ENCODE measurements around the gene ST8SIA5. TPM values are rescaled to one million over a fixed set of nuclear protein-coding genes. Genes with fewer than 3 reads are reported as not detected.

Gene ST8SIA5
- total RNA-seq, 1 experiment from 2014 or later, result 0.54 TPM

DNA sequence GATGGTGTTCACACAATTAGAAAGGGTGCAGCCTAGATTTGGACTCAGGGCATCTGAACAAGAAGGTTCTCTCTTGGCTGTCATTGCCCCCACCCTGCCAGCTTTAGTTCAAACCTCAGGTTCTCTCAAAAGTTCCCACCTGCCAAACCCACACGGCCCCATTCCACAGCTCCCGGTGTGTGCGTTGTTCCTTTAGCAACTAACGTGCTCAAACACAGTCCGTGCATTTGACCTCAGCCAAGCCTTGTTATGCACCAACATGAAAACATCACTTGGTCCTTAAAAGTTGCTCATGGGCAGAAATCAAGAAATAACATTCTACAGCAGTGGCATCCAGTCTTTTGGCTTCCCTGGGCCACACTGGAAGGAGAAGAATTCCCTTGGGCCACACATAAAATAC, 131.8 kb downstream of the ST8SIA5 start:
- Histone ChIP-seq H3K27me3 (ENCODE audit: insufficient read depth, low read length) (peaks cover 57% of the 10 kb centered on the region), H4K20me1 (ENCODE audit: insufficient read depth) (no peaks in the 10 kb centered on the region), H3K27ac (ENCODE audit: low read depth, low read length) (no peak overlapping the region), H2AFZ (ENCODE audit: low read depth, low read length, poor library complexity, severe bottlenecking) (no peak overlapping the region), H3K4me2 (ENCODE audit: low read length) (no peak overlapping the region), H3K4me1 (ENCODE audit: control insufficient read depth in 1 of 2, insufficient read depth in 2 of 2, low read length in 2 of 2) (no peaks in the 10 kb centered on the region), H3K4me3 (replicated peaks in 1 of 2; ENCODE audit: low read depth in 1 of 2, low read length in 2 of 2) (no peak overlapping the region), H3K9me3 (ENCODE audit: control insufficient read depth in 1 of 2, insufficient read depth in 1 of 2, low read depth in 1 of 2, low read length in 2 of 2) (no peaks in the 10 kb centered on the region), H3K9me2 (ENCODE audit: insufficient read depth) (no peaks in the 10 kb centered on the region), H3K79me2 (ENCODE audit: insufficient read depth, low read length) (no peaks in the 10 kb centered on the region), H3K9ac (ENCODE audit: low read length) (no peak overlapping the region), H3K36me3 (ENCODE audit: control insufficient read depth in 1 of 2, insufficient read depth in 2 of 2, low read length in 2 of 2) (no peaks in the 10 kb centered on the region)
- ChIA-PET RAD21 (ENCODE audit: low non-redundant PET in 1 of 2, low total read pairs in 2 of 2, uncharacterized antibody in 2 of 2, unreplicated experiment in 2 of 2) (no interaction called here), CTCF (interaction anchor here (1.5 kb wide), 1 partner anchor 33 kb away, joined by 4 read pairs; no protein-coding TSS in a partner anchor), POLR2A (no interaction called here)
- no peak for TF ChIP-seq CTCF (IDR thresholded peaks at IDR 0.05 in 2 of 3, conservative IDR thresholded peaks at IDR 0.05 in 1 of 3; ENCODE audit: borderline replicate concordance in 1 of 3, insufficient read depth in 1 of 3, low read depth in 2 of 3, low read length in 2 of 3)
- no peak for TF ChIP-seq SRF (IDR thresholded peaks at IDR 0.05; ENCODE audit: low read depth)
- no peak for TF ChIP-seq JUND (IDR thresholded peaks at IDR 0.05)
- TF ChIP-seq FOSL1 (IDR thresholded peaks at IDR 0.05; ENCODE audit: low read depth), result no peak
- TF ChIP-seq, protein P1, sequence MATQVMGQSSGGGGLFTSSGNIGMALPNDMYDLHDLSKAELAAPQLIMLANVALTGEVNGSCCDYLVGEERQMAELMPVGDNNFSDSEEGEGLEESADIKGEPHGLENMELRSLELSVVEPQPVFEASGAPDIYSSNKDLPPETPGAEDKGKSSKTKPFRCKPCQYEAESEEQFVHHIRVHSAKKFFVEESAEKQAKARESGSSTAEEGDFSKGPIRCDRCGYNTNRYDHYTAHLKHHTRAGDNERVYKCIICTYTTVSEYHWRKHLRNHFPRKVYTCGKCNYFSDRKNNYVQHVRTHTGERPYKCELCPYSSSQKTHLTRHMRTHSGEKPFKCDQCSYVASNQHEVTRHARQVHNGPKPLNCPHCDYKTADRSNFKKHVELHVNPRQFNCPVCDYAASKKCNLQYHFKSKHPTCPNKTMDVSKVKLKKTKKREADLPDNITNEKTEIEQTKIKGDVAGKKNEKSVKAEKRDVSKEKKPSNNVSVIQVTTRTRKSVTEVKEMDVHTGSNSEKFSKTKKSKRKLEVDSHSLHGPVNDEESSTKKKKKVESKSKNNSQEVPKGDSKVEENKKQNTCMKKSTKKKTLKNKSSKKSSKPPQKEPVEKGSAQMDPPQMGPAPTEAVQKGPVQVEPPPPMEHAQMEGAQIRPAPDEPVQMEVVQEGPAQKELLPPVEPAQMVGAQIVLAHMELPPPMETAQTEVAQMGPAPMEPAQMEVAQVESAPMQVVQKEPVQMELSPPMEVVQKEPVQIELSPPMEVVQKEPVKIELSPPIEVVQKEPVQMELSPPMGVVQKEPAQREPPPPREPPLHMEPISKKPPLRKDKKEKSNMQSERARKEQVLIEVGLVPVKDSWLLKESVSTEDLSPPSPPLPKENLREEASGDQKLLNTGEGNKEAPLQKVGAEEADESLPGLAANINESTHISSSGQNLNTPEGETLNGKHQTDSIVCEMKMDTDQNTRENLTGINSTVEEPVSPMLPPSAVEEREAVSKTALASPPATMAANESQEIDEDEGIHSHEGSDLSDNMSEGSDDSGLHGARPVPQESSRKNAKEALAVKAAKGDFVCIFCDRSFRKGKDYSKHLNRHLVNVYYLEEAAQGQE (IDR thresholded peaks at IDR 0.05; ENCODE audit: low read depth), result no peak
- no peak for TF ChIP-seq ELF1 (IDR thresholded peaks at IDR 0.05; ENCODE audit: borderline replicate concordance, low read depth)
- TF ChIP-seq TCF7L2 (IDR thresholded peaks at IDR 0.05; ENCODE audit: borderline replicate concordance, extremely low read depth, insufficient read depth, insufficient read length), result no peak
- TF ChIP-seq, protein P2, sequence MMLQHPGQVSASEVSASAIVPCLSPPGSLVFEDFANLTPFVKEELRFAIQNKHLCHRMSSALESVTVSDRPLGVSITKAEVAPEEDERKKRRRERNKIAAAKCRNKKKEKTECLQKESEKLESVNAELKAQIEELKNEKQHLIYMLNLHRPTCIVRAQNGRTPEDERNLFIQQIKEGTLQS (IDR thresholded peaks at IDR 0.05), result no peak
- no peak for TF ChIP-seq SP1 (IDR thresholded peaks at IDR 0.05; ENCODE audit: low read depth)
- TF ChIP-seq EZH2phosphoT487 (IDR thresholded peaks at IDR 0.05; ENCODE audit: borderline replicate concordance), result no peak
- TF ChIP-seq RAD21 (IDR thresholded peaks at IDR 0.05; ENCODE audit: low read depth), result no peak
- no peak for TF ChIP-seq EGR1 (IDR thresholded peaks at IDR 0.05; ENCODE audit: low read depth)
- TF ChIP-seq EZH2 (IDR thresholded peaks at IDR 0.05), result no peak
- TF ChIP-seq CBX3 (IDR thresholded peaks at IDR 0.05; ENCODE audit: low read depth), result no peak
- no peak for TF ChIP-seq ZNF274 (IDR thresholded peaks at IDR 0.05; ENCODE audit: low read depth, low read length)
- TF ChIP-seq SIN3A (IDR thresholded peaks at IDR 0.05; ENCODE audit: low read depth), result no peak
- ATAC-seq, result no peak
- intact Hi-C loops (cut with micrococcal nuclease), result no loop called here
- BruUV-seq (replicated peaks), result no TSS peak
- DNase-seq (ENCODE audit: low read depth, low spot score), result no peak

Data from HCT116 (cell line).